HCT116 (cell line): ENCODE measurements around the gene KLHL3. TPM values are rescaled to one million over a fixed set of nuclear protein-coding genes. Genes with fewer than 3 reads are reported as not detected.
A peak's percentile ranks its signal among the peaks of the same experiment; 100 is the strongest.

Experiments used
- ATAC-seq: fragments of 200-7000 bp; cut with Tn5 transposase; 2 replicates; pipeline ENCODE4 v1.9.1; 2020; ENCODE audit warnings: mild to moderate bottlenecking, moderate library complexity
- Bru-seq: library from RNA; stranded (reverse); fragments of 400-500 nt; gene quantifications from one replicate; lab custom pipeline; 2021; lab: Mats Ljungman, UMichigan
- BruChase-seq, 2 experiments: library from RNA; stranded (reverse); fragments of 400-500 nt; gene quantifications; one replicate each; lab custom pipeline; 2021; lab: Mats Ljungman, UMichigan
- BruUV-seq: library from RNA; stranded (reverse); fragments of 400-500 nt; replicated peaks from 2 replicates; lab custom pipeline; 2021; lab: Mats Ljungman, UMichigan
- CTCF ChIA-PET: fragments of 300-600 bp; sonication (Branson Sonifier 250); formaldehyde crosslinking; loops from one replicate; lab custom pipeline; 2021; ENCODE audit warnings: antibody characterized with exemption; lab: Charles Lee
- POLR2A ChIA-PET: fragments of 300-600, 350-600 bp; sonication (Branson Sonifier 250); formaldehyde crosslinking; loops from one replicate; lab custom pipeline; 2021; ENCODE audit warnings: antibody characterized with exemption; lab: Charles Lee
- RAD21 ChIA-PET, 2 experiments: fragments of 300-600 bp; sonication (Branson Sonifier 250); formaldehyde crosslinking; loops; one replicate each; lab custom pipeline; 2023; ENCODE audit warnings: low total read pairs in 2 of 2; ENCODE audit not compliant: uncharacterized antibody in 2 of 2, unreplicated experiment in 2 of 2, low non-redundant PET in 1 of 2; lab: Charles Lee
- DNase-seq: peaks from one replicate; pipeline ENCODE4 v3.0.0-alpha.2; 2010; ENCODE audit warnings: low read depth, low spot score
- H2AFZ ChIP-seq: fragments of 200-600 bp; shearing (Covaris generic), sonication (generic); 2 replicates; pipeline ENCODE4 v1.6.1; 2017; ENCODE audit warnings: low read depth, mixed run types, mixed read lengths, antibody characterized with exemption, low read length; ENCODE audit not compliant: poor library complexity, severe bottlenecking
- H3K27ac ChIP-seq: 2 replicates; pipeline ENCODE4 v1.5.1; 2012; ENCODE audit warnings: low read depth, low read length
- H3K27me3 ChIP-seq: fragments of 200-600 bp; sonication (generic); 2 replicates; pipeline ENCODE4 v1.6.1; 2016; ENCODE audit warnings: mixed run types, low read length, mixed read lengths; ENCODE audit not compliant: insufficient read depth
- H3K36me3 ChIP-seq, 2 experiments: fragments of 200-500 bp in 1 of 2; fragments of 200-600 bp in 1 of 2; sonication (Bioruptor generic) in 1 of 2; sonication (generic) in 1 of 2; 2 replicates each; pipeline versions ENCODE4 v1.5.1 to v1.6.1; 2014 to 2016; ENCODE audit warnings: low read length in 2 of 2, inconsistent platforms in 1 of 2, mixed read lengths in 1 of 2, mixed run types in 1 of 2; ENCODE audit not compliant: insufficient read depth in 2 of 2, control insufficient read depth in 1 of 2
- H3K4me1 ChIP-seq, 2 experiments: fragments of 200-600 bp in 1 of 2; sonication (generic) in 1 of 2; 2 replicates each; pipeline versions ENCODE4 v1.5.1 to v1.6.1; 2012 to 2017; ENCODE audit warnings: low read length in 2 of 2, inconsistent platforms in 1 of 2, mild to moderate bottlenecking in 1 of 2, mixed read lengths in 1 of 2, mixed run types in 1 of 2, moderate library complexity in 1 of 2; ENCODE audit not compliant: insufficient read depth in 2 of 2, control insufficient read depth in 1 of 2
- H3K4me2 ChIP-seq: fragments of 200-600 bp; sonication (generic); 2 replicates; pipeline ENCODE4 v1.6.1; 2017; ENCODE audit warnings: mixed run types, low read length, mixed read lengths
- H3K4me3 ChIP-seq, 2 experiments: fragments of 200-600 bp in 1 of 2; sonication (generic) in 1 of 2; replicated peaks in 1 of 2; 2 replicates each; pipeline ENCODE4 v1.5.1; 2011 to 2016; ENCODE audit warnings: low read length in 2 of 2, control low read depth in 1 of 2, low read depth in 1 of 2, mild to moderate bottlenecking in 1 of 2, mixed read lengths in 1 of 2, mixed run types in 1 of 2
- H3K79me2 ChIP-seq: fragments of 200-600 bp; sonication (generic); 2 replicates; pipeline ENCODE4 v1.6.1; 2017; ENCODE audit warnings: mild to moderate bottlenecking, mixed run types, low read length, moderate library complexity, mixed read lengths; ENCODE audit not compliant: insufficient read depth
- H3K9ac ChIP-seq: fragments of 200-600 bp; sonication (generic); 2 replicates; pipeline ENCODE4 v1.6.1; 2016; ENCODE audit warnings: low read length, mixed read lengths
- H3K9me2 ChIP-seq: fragments of 200-600 bp; sonication (generic), shearing (Covaris generic); 2 replicates; pipeline ENCODE4 v1.6.1; 2017; ENCODE audit warnings: mixed run types, mild to moderate bottlenecking, moderate library complexity; ENCODE audit not compliant: insufficient read depth
- H3K9me3 ChIP-seq, 2 experiments: fragments of 200-500 bp in 1 of 2; fragments of 200-600 bp in 1 of 2; sonication (Bioruptor generic) in 1 of 2; sonication (generic) in 1 of 2; 2 replicates each; pipeline ENCODE4 v1.6.1; 2014 to 2017; ENCODE audit warnings: low read length in 2 of 2, mixed read lengths in 2 of 2, inconsistent platforms in 1 of 2, low read depth in 1 of 2, mild to moderate bottlenecking in 1 of 2, mixed run types in 1 of 2, moderate library complexity in 1 of 2; ENCODE audit not compliant: control insufficient read depth in 1 of 2, insufficient read depth in 1 of 2
- H4K20me1 ChIP-seq: fragments of 200-600 bp; sonication (generic), shearing (Covaris generic); 2 replicates; pipeline ENCODE4 v1.6.1; 2017; ENCODE audit warnings: mixed run types, mild to moderate bottlenecking, moderate library complexity; ENCODE audit not compliant: insufficient read depth
- CBX3 ChIP-seq: IDR thresholded peaks from 2 replicates; pipeline ENCODE4 v1.6.1; 2012; ENCODE audit warnings: low read depth
- CEBPB ChIP-seq: IDR thresholded peaks from 2 replicates; pipeline ENCODE4 v1.6.1; 2012; ENCODE audit warnings: low read depth
- EGR1 ChIP-seq: IDR thresholded peaks from 2 replicates; pipeline ENCODE4 v1.6.1; 2012; ENCODE audit warnings: low read depth
- ELF1 ChIP-seq: IDR thresholded peaks from 2 replicates; pipeline ENCODE4 v1.6.1; 2012; ENCODE audit warnings: low read depth, borderline replicate concordance
- FOSL1 ChIP-seq: IDR thresholded peaks from 2 replicates; pipeline ENCODE4 v1.6.1; 2012; ENCODE audit warnings: low read depth
- JUND ChIP-seq: IDR thresholded peaks from 2 replicates; pipeline ENCODE4 v1.6.1; 2012
- RAD21 ChIP-seq: IDR thresholded peaks from 2 replicates; pipeline ENCODE4 v1.6.1; 2012; ENCODE audit warnings: low read depth, mild to moderate bottlenecking
- SP1 ChIP-seq: IDR thresholded peaks from 2 replicates; pipeline ENCODE4 v1.6.1; 2012; ENCODE audit warnings: low read depth
- TCF7L2 ChIP-seq: IDR thresholded peaks from 2 replicates; pipeline ENCODE4 v1.7.0; 2011; ENCODE audit warnings: borderline replicate concordance, inconsistent platforms; ENCODE audit not compliant: insufficient read depth, insufficient read length; ENCODE audit errors: extremely low read depth
- ZFX ChIP-seq: fragments of 450-650 bp; IDR thresholded peaks from 2 replicates; pipeline ENCODE4 v1.6.1; 2017
- intact Hi-C: fragments of 100-400 bp; cut with micrococcal nuclease; formaldehyde crosslinking; loops from 2 replicates; pipeline ENCODE4 v1.10.0; 2022
- long read RNA-seq: library from polyadenylated mRNA; unstranded; transcript quantifications from one replicate; pipeline ENCODE4 v2.0.0, GENCODE V29; 2021; ENCODE audit not compliant: unreplicated experiment
- polyA plus RNA-seq: library from polyadenylated mRNA; unstranded; fragments of >200 nt; gene quantifications from 2 replicates; pipeline ENCODE4 v1.2.1, GENCODE V29; 2012; ENCODE audit warnings: missing spikeins
- total RNA-seq: library from RNA; stranded (reverse); gene quantifications from one replicate; pipeline ENCODE4 v1.2.1, GENCODE V29; 2021; ENCODE audit not compliant: unreplicated experiment

The KLHL3 gene, protein sequence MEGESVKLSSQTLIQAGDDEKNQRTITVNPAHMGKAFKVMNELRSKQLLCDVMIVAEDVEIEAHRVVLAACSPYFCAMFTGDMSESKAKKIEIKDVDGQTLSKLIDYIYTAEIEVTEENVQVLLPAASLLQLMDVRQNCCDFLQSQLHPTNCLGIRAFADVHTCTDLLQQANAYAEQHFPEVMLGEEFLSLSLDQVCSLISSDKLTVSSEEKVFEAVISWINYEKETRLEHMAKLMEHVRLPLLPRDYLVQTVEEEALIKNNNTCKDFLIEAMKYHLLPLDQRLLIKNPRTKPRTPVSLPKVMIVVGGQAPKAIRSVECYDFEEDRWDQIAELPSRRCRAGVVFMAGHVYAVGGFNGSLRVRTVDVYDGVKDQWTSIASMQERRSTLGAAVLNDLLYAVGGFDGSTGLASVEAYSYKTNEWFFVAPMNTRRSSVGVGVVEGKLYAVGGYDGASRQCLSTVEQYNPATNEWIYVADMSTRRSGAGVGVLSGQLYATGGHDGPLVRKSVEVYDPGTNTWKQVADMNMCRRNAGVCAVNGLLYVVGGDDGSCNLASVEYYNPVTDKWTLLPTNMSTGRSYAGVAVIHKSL
- total RNA-seq (not detected), Bru-seq, nascent RNA (percentile 20 among the genes with signal in this experiment), BruChase-seq, experiment 1, labeled RNA remaining after a 6-hour chase (percentile 16 among the genes with signal in this experiment), BruChase-seq, experiment 2, labeled RNA remaining after a 2-hour chase (percentile 14 among the genes with signal in this experiment)
- not detected in 2 replicates for polyA plus RNA-seq
- long read RNA-seq: 0 reads

GRCh38 chr5:137735555-137736284 is at the start of gene KLHL3:
Gene KLHL3 (minus strand): TSS chr5:137736089. CDS start chr5:137735646, 443 bp downstream.
- no TSS peak for BruUV-seq

GRCh38 chr5:137782984-137783536 is 47.2 kb upstream of the KLHL3 start:
- Histone ChIP-seq H3K9me3 (no peaks in the 10 kb centered on the region), H4K20me1 (no peaks in the 10 kb centered on the region), H3K79me2 (no peaks in the 10 kb centered on the region), H3K4me2 (no peak overlapping the region), H3K36me3 (no peaks in the 10 kb centered on the region), H3K4me3 (no peak overlapping the region)
- no TSS peak for BruUV-seq
- TF ChIP-seq ELF1 (no peak), CBX3 (no peak), FOSL1 (no peak), SP1 (no peak)
- TF ChIP-seq, all 23 proteins: peak for 0
- POLR2A ChIA-PET: no interaction called here
- no peak overlapping the region for H2AFZ ChIP-seq
- no peak for DNase-seq
- H3K27me3 ChIP-seq: no peaks in the 10 kb centered on the region
- no peak overlapping the region for H3K9ac ChIP-seq
- intact Hi-C loops: no loop called here
- RAD21 ChIA-PET: no interaction called here
- no peak for ATAC-seq
- H3K4me1 ChIP-seq: no peaks in the 10 kb centered on the region
- H3K9me2 ChIP-seq: no peaks in the 10 kb centered on the region
- H3K27ac ChIP-seq: no peak overlapping the region
- CTCF ChIA-PET: no interaction called here

More at GRCh38 chr5:137735555-137736284, at the start of gene KLHL3:
- Histone ChIP-seq H3K27ac (no peak within 1 kb of the TSS), H3K9me2 (no peaks in the 10 kb centered on the region), H3K27me3 (0 out of 2 replicates have a peak, but pooled peaks cover 5% of the 10 kb centered on the region), H3K9me3 (no peaks in the 10 kb centered on the region), H2AFZ (no peak within 1 kb of the TSS), H3K36me3 (no peaks in the 10 kb centered on the region), H3K4me3 (no peak within 1 kb of the TSS), H3K4me2 (no peak within 1 kb of the TSS), H4K20me1 (no peaks in the 10 kb centered on the region), H3K9ac (no peak within 1 kb of the TSS), H3K79me2 (no peaks in the 10 kb centered on the region), H3K4me1 (no peaks in the 10 kb centered on the region)
- TF ChIP-seq EGR1: no peak
- no peak for TF ChIP-seq ZFX
- TF ChIP-seq JUND: no peak
- TF ChIP-seq CBX3: no peak
- TF ChIP-seq RAD21: peak; percentile 16; the same call in 1 of the 2 replicates
- TF ChIP-seq CEBPB: no peak
- TF ChIP-seq TCF7L2: no peak
- DNase-seq: no peak
- ChIA-PET CTCF (interaction anchor here (0.9 kb wide), 1 partner anchor 106 kb away, joined by 4 read pairs; no protein-coding TSS in a partner anchor), RAD21 (no interaction called here), POLR2A (no interaction called here)
- intact Hi-C loops: no loop called here
- peak; percentile 58 for ATAC-seq
